H4 (cell line): ENCODE results near the gene RXFP3. TPM values are rescaled to one million over a fixed set of nuclear protein-coding genes. Genes with fewer than 3 reads are reported as not detected.
A peak's percentile ranks its signal among the peaks of the same experiment; 100 is the strongest.
"Not testable (repeated sequence)": the region's sequence is repeated elsewhere in the genome, so short reads cannot be mapped to it uniquely, and the experiment has no call there.

Experiments used
- DNase-seq: peaks from one replicate; pipeline ENCODE4 v3.0.0-alpha.2; 2015; ENCODE audit warnings: low spot score
- total RNA-seq: library from RNA; depleted of rRNA; stranded (reverse); fragments of >200 nt; shearing (Covaris generic); gene quantifications from 2 replicates; pipeline ENCODE4 v1.2.3, GENCODE V29; 2014

Gene RXFP3
- total RNA-seq, 1 experiment from 2014 or later: not detected

GRCh38 chr5:33936004-33936380, 194 bp upstream of the RXFP3 start:
- DNase-seq: no peak

GRCh38 chr5:33937017-33937706, 976 bp downstream of the RXFP3 start:
- DNase-seq: no peak

- DNase-seq: no peak
Measured at GRCh38 chr5:33937707-33938506, 1.7 kb downstream of the RXFP3 start.

- DNase-seq: no peak
Measured at GRCh38 chr5:33938507-33938796, 2.3 kb downstream of the RXFP3 start.

- no peak for DNase-seq
Measured at GRCh38 chr5:33938881-33939280, 2.7 kb downstream of the RXFP3 start.

GRCh38 chr5:33939556-33940262, 3.5 kb downstream of the RXFP3 start:
- DNase-seq: no peak

- DNase-seq: no peak
Measured at GRCh38 chr5:33941090-33941489, 4.9 kb downstream of the RXFP3 start.

- no peak for DNase-seq
Measured at GRCh38 chr5:33944543-33945132, 8.5 kb downstream of the RXFP3 start.

GRCh38 chr5:33952175-33952574, 16.0 kb downstream of the RXFP3 start:
- DNase-seq: not testable (repeated sequence)

GRCh38 chr5:33957577-33958150, 21.5 kb downstream of the RXFP3 start:
- no peak for DNase-seq

GRCh38 chr5:33958176-33958575, 22.0 kb downstream of the RXFP3 start:
- DNase-seq: no peak

GRCh38 chr5:33964132-33964700, 28.0 kb downstream of the RXFP3 start:
- DNase-seq: no peak

- no peak for DNase-seq
Measured at GRCh38 chr5:33966805-33967204, 30.6 kb downstream of the RXFP3 start.

GRCh38 chr5:33968211-33969005, 32.2 kb downstream of the RXFP3 start:
- DNase-seq: no peak

- peak; percentile 59 for DNase-seq
Measured at GRCh38 chr5:33969572-33970452, 33.6 kb downstream of the RXFP3 start.

GRCh38 chr5:33973271-33973670, 37.1 kb downstream of the RXFP3 start:
- DNase-seq: no peak

GRCh38 chr5:33975852-33976251, 39.7 kb downstream of the RXFP3 start:
- peak; percentile 21 for DNase-seq

- no peak for DNase-seq
Measured at GRCh38 chr5:33976307-33976706, 40.1 kb downstream of the RXFP3 start.

GRCh38 chr5:33978306-33978705, 42.1 kb downstream of the RXFP3 start:
- no peak for DNase-seq

GRCh38 chr5:33980030-33980429, 43.8 kb downstream of the RXFP3 start:
- no peak for DNase-seq
